IPS-15b (cell line): Measurements from ENCODE around the gene HNRNPH3.

ENCODE experiments used
- H3K27me3 ChIP-seq: one replicate; pipeline ENCODE4 v1.6.1; 2013; ENCODE audit warnings: low read length; ENCODE audit not compliant: control insufficient read depth, insufficient read depth
- H3K36me3 ChIP-seq: one replicate; pipeline ENCODE4 v1.6.1; 2013; ENCODE audit warnings: low read length; ENCODE audit not compliant: control insufficient read depth, insufficient read depth
- H3K4me1 ChIP-seq: one replicate; pipeline ENCODE4 v1.6.1; 2013; ENCODE audit warnings: mild to moderate bottlenecking, low read length; ENCODE audit not compliant: control insufficient read depth, insufficient read depth
- H3K4me3 ChIP-seq: one replicate; pipeline ENCODE4 v1.5.1; 2013; ENCODE audit warnings: low read depth, low read length
- H3K9ac ChIP-seq: one replicate; pipeline ENCODE4 v1.6.1; 2013; ENCODE audit warnings: low read depth, mild to moderate bottlenecking, low read length
- H3K9me3 ChIP-seq: one replicate; pipeline ENCODE4 v1.6.1; 2013; ENCODE audit warnings: mild to moderate bottlenecking, low read length; ENCODE audit not compliant: control insufficient read depth, insufficient read depth

Gene HNRNPH3

DNA sequence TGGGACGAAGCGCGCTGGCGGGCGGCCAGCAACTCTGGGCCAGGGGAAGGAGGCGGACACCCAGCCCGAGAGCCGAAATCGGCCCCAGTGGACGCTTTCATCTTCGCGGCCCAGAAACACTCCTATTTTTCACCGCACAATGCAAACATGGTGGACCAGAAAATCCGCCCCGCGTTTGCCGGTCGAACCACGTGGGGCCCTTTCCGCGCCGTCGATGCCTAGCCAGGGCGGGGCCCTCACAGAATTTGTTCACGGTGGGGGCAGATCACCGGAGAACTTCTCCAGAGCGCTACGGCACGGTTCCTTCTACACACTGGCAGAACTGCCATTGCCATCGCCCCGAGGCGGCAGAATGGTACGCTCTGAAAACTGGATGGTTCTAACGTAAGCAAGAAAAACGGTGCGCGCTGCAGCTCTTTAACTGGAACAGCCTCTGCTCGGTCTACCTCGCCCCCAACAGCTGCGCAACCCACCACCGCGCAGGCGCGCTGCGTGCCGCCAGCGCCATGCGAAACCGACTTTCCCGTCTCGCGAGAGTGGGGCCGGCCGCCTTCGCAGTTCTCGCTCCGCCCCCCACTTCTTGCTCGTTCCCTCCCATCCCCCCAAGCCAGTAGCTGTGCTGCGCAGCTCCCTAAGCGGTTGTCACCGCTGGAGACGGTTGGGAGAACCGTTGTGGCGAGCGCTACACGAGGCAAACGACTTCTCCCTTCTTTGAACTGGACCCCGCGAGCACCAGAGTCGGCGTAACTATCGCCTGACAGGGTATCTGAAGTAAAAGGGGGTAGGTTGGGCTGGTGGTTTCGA is at the start of gene HNRNPH3:
HNRNPH3 (plus strand) TSS at position 610 of the 804 bp plus-strand sequence. CDS start 5,158 bp downstream, outside the sequence.
- Histone ChIP-seq H3K9ac (peak within 1 kb of the TSS; percentile 100), H3K4me1 (peaks cover 11% of the 10 kb centered on the region)

DNA sequence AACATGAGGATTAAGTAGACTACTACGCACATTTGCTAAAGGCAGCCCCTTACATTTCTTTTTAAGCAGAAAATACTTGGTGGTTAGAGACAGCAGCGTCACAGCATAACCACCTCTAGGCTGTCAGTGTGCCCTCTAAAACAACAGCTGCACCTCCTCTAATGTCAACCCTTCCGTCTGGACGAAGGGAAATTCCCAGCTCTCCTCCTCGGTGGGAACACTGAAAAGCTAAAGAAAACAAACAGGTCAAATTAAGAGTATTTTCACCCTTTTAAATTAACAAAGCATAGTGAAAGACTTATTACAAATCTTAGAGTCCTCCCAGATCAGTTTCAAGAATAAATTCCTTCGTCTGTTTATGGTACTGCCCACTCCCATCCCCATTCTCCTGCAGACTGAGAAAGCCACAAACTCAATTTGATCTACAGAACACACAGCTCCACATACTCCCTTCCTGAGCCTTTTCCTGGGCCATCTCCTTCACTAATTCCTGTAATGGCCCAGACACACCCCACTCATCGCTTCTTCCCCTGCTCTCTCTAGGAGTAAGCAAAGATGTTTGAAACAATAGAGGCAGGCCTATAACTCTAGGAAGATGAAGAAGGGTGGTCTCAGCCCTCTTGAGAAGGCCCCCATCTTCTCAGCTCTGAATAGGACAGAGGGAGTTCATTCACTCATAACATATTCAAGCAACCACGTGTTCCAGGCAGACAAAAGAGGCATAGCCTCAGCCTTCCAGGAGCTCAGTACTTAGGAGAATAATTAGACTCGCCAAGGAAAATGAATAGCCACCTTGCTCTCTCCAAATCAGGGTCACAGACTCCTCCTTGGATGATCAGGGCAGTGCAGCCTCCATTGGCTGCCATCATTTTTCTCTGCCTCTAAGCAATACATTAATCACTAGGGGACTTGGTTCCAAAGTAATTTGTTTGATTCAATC is 47.5 kb upstream of the HNRNPH3 start:
- H3K9me3 ChIP-seq: no peaks in the 10 kb centered on the region
- H3K4me1 ChIP-seq: no peaks in the 10 kb centered on the region
- H3K9ac ChIP-seq: no peak overlapping the region
- no peak overlapping the region for H3K4me3 ChIP-seq
- H3K27me3 ChIP-seq: no peaks in the 10 kb centered on the region
- H3K36me3 ChIP-seq: no peaks in the 10 kb centered on the region

More for the DNA sequence above, at the start of gene HNRNPH3:
- H3K4me3 ChIP-seq: peak within 1 kb of the TSS; percentile 98
- H3K36me3 ChIP-seq: no peaks in the 10 kb centered on the region
- H3K9me3 ChIP-seq: no peaks in the 10 kb centered on the region
- no peaks in the 10 kb centered on the region for H3K27me3 ChIP-seq

DNA sequence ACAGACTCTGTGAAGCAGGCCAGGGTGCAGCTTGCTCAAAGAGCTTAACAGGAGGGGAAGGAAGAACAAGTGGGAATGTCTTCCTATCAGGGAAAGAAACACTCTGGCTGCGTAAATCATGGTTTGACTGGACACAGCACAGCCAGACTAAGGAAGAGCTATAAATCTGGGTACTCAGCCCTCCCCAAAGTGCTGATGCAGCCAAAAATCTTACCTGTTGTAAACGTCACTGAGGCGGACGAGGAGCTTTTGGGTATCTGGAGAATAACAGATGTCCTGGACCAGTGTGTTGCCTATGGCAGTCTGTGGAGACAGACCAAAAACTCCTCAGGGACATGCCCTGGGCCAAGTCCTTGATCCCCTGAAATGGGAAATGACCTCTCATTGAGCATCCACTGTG is 43.1 kb upstream of the HNRNPH3 start:
- H3K9ac ChIP-seq: no peak overlapping the region
- H3K27me3 ChIP-seq: no peaks in the 10 kb centered on the region
- no peak overlapping the region for H3K4me3 ChIP-seq
- no peaks in the 10 kb centered on the region for H3K36me3 ChIP-seq
- no peaks in the 10 kb centered on the region for H3K4me1 ChIP-seq
- no peaks in the 10 kb centered on the region for H3K9me3 ChIP-seq

GRCh38 chr10:68290736-68291135 is 41.1 kb upstream of the HNRNPH3 start:
- Histone ChIP-seq H3K4me3 (no peak overlapping the region), H3K27me3 (no peaks in the 10 kb centered on the region), H3K4me1 (no peaks in the 10 kb centered on the region), H3K36me3 (no peaks in the 10 kb centered on the region), H3K9ac (no peak overlapping the region), H3K9me3 (no peaks in the 10 kb centered on the region)

DNA sequence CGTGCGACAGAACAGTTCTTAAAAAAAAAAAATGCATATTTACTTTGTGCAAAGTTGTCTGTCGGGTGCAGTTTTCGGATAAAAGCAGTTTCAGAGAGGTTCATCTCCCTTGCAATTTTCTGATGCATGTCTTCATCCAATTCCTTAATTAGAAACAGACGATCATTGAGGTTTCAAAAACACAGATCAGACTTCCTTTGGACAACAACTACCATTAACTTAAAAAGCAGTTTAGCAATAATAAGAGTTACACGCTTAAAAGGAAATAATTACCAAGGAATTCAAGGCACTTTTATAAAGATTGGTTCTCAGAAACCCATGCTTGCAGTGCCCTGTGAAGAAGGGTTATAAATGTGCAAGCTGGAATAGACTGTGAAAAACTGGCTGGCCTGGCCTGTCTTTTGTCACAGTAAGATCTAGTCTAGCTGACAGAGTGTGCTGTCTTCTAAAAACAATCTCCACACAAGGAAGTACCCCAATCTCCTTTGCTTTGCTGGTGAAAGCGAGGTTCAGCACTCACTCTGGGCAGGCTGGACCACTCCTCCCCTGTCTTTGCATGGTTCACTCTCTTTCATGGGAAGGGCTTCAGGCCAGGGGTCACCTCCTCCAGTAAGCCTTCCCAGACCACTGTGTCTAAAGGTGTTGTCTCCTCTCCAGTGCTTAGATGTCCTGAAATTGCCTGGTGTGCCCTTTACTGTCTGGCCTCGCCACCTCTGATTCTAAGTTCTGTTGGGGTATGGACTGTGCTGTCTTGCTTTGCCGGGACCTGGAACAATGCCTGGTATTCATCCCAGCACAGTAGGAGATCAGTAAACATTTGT is 34.8 kb upstream of the HNRNPH3 start:
- H3K36me3 ChIP-seq: no peaks in the 10 kb centered on the region
- H3K4me1 ChIP-seq: no peaks in the 10 kb centered on the region
- no peak overlapping the region for H3K4me3 ChIP-seq
- H3K9me3 ChIP-seq: no peaks in the 10 kb centered on the region
- no peak overlapping the region for H3K9ac ChIP-seq
- H3K27me3 ChIP-seq: no peaks in the 10 kb centered on the region

DNA sequence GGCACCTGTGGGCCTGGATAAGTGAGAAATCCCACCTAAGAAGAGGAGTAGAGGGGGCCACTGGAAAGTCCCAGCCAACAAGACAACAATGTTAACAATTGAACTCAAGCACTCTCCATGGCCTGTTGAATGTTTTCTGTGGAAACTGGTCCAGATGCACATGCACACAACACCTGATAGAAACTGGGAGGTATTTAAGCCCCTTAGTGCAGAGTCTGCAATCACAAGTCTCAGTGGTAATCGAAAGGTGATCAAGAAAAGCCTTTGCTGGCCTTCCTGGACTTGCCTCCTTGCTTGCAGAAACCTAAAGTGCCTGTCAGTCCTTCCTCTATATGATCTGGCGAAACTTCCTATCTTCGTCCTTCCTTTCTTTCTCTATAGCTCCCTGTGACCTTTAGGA is 30.6 kb upstream of the HNRNPH3 start:
- Histone ChIP-seq H3K27me3 (no peaks in the 10 kb centered on the region), H3K4me1 (no peaks in the 10 kb centered on the region), H3K9ac (no peak overlapping the region), H3K4me3 (no peak overlapping the region), H3K36me3 (no peaks in the 10 kb centered on the region), H3K9me3 (no peaks in the 10 kb centered on the region)

DNA sequence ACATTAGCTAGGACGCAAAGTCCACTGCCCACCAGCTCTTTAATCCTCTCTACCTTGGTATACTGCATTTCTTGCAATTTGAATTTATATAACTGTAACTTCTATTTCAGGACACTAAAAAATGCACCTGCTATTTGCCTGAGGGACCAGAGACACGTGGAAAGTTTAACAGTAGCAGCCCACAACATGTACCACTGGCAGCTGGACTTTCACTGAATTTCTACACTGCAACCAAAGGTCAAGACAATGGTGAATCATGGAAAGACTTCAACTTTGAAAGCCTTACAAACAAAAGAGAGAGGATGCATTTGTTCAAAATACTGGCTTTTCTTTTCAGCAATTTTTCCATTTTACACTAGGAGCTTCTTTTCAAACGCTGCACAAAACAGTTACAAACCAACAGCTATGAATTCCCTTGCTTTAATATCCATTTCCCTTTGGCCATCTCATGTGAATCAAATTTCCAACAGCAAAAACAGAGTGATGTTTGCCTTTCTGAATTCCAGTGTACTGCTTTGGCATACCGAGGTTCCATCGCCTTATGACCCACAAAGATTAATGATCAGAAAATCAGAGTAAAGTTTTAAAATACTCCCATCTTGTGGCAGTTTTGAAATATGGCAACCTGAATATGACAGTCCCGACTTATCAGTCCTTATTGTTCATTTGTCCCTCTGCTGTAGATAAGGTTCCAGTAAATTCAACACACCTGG is 29.9 kb upstream of the HNRNPH3 start:
- H3K27me3 ChIP-seq: no peaks in the 10 kb centered on the region
- H3K9ac ChIP-seq: no peak overlapping the region
- no peaks in the 10 kb centered on the region for H3K4me1 ChIP-seq
- H3K9me3 ChIP-seq: no peaks in the 10 kb centered on the region
- no peaks in the 10 kb centered on the region for H3K36me3 ChIP-seq
- no peak overlapping the region for H3K4me3 ChIP-seq

- Histone ChIP-seq H3K36me3 (no peaks in the 10 kb centered on the region), H3K27me3 (no peaks in the 10 kb centered on the region), H3K4me3 (no peak overlapping the region), H3K9ac (no peak overlapping the region), H3K9me3 (no peaks in the 10 kb centered on the region), H3K4me1 (no peaks in the 10 kb centered on the region)
Measured at GRCh38 chr10:68302503-68302823, 29.4 kb upstream of the HNRNPH3 start.

GRCh38 chr10:68302871-68303270 is 29.0 kb upstream of the HNRNPH3 start:
- Histone ChIP-seq H3K4me3 (no peak overlapping the region), H3K9me3 (no peaks in the 10 kb centered on the region), H3K36me3 (no peaks in the 10 kb centered on the region), H3K27me3 (no peaks in the 10 kb centered on the region), H3K4me1 (no peaks in the 10 kb centered on the region), H3K9ac (no peak overlapping the region)

DNA sequence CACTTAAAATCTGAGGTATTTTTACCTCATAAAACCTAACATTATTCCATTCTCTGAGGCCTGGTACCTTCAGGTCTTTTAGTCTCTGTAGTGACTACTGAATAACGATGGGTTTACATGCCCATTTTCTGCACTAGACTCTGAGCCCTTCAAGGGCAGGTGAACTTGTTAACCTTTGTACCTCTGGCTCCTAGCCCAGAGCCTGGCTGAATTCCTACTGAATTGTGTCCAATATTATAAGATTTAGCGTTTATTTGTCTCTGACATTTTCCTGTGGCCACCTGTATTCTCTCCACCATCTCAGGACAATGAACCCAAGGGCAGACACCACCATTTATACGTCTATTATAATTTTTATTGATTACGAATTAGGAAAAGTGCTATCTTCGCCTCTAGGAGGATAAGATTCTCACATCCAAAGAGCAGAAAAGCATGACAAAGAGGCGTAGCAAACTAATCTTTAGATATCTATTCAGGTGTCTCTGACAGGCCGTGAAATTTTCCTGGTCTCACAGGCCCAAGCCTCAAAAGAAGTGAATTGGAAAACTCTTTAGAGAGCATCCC is 27.9 kb upstream of the HNRNPH3 start:
- Histone ChIP-seq H3K9ac (no peak overlapping the region), H3K27me3 (no peaks in the 10 kb centered on the region), H3K4me1 (no peaks in the 10 kb centered on the region), H3K4me3 (no peak overlapping the region), H3K36me3 (no peaks in the 10 kb centered on the region), H3K9me3 (no peaks in the 10 kb centered on the region)

DNA sequence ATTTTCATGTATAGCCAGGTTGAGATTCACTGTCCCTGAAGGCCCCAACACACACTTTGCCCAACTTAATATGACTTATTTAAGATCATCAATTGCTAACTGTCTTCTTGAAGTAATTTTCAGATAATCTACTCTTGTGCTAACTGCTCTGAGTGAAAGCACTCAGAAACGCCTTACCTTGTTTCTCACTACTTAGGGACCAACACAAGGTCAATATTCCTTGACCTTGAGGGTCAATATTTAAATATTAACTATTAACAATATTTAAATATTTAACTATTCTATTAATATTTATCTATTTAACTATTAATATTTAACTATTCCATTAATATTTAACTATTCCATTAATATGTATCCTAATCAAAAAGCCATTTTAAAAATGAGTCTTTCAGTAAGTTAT is 26.0 kb upstream of the HNRNPH3 start:
- H3K27me3 ChIP-seq: no peaks in the 10 kb centered on the region
- H3K36me3 ChIP-seq: no peaks in the 10 kb centered on the region
- no peaks in the 10 kb centered on the region for H3K9me3 ChIP-seq
- no peaks in the 10 kb centered on the region for H3K4me1 ChIP-seq
- H3K4me3 ChIP-seq: no peak overlapping the region
- no peak overlapping the region for H3K9ac ChIP-seq
